Esophagus muscularis mucosa (tissue), 3 donors: ENCODE data around the gene SAE1.

ENCODE experiments used
- CTCF ChIP-seq, 3 experiments: fragments of 200-600 bp in 2 of 3; fragments of 450-650 bp in 1 of 3; sonication (generic) in 2 of 3; IDR thresholded peaks; one replicate each; pipeline ENCODE4 v1.5.1; 2017 to 2019; ENCODE audit warnings: antibody characterized with exemption in 3 of 3, mild to moderate bottlenecking in 2 of 3, moderate library complexity in 1 of 3
- POLR2A ChIP-seq: fragments of 450-650 bp; IDR thresholded peaks from one replicate; pipeline ENCODE4 v1.6.1; 2017; ENCODE audit warnings: antibody characterized with exemption, moderate library complexity, mild to moderate bottlenecking, low read depth

DNA sequence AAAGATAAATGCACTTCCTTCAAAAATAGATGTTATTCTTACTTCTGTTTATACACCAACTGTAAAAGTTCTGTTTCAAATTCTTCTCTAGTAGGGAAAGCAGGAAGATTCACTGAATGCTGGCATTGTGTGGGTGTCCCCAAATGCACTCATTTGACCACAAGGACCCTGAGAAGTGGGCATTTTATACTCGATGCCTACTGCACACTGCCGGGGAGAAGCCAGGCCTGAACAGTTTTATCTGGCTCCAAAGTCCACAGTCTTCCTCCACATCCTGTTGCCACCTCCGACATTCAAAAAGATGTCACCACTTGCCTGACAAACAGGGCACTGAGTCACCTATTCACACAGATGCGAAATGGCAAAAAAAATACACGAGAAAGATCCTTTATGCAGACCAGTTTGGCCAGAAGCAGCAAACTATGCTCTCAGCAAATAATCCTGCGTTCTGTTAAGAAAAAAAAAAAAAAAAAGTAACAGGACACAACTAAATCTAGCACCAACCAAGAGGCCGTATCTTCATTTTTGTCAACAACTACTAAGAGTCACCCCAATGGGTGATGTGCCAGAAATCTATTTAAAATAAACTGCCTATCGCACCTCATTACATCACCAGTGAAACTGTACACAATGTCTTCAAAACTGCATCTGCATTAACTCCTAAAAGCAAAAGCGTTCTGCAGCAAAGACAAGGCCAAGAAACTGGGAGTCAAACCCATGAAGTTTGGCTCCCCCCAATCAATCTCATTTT lies 23.3 kb upstream of the SAE1 start:
- TF ChIP-seq POLR2A, result no peak
- TF ChIP-seq CTCF (IDR thresholded peaks at IDR 0.05), result no peak
